SIG-M5 (cell line): ENCODE data around the gene LGALS14.
"Not testable (repeated sequence)": the region's sequence is repeated elsewhere in the genome, so short reads cannot be mapped to it uniquely, and the experiment has no call there.

Source experiments
- DNase-seq: peaks from one replicate; lab custom pipeline; 2025; lab: John Stamatoyannopoulos, UW

Gene LGALS14, protein sequence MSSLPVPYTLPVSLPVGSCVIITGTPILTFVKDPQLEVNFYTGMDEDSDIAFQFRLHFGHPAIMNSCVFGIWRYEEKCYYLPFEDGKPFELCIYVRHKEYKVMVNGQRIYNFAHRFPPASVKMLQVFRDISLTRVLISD

DNA sequence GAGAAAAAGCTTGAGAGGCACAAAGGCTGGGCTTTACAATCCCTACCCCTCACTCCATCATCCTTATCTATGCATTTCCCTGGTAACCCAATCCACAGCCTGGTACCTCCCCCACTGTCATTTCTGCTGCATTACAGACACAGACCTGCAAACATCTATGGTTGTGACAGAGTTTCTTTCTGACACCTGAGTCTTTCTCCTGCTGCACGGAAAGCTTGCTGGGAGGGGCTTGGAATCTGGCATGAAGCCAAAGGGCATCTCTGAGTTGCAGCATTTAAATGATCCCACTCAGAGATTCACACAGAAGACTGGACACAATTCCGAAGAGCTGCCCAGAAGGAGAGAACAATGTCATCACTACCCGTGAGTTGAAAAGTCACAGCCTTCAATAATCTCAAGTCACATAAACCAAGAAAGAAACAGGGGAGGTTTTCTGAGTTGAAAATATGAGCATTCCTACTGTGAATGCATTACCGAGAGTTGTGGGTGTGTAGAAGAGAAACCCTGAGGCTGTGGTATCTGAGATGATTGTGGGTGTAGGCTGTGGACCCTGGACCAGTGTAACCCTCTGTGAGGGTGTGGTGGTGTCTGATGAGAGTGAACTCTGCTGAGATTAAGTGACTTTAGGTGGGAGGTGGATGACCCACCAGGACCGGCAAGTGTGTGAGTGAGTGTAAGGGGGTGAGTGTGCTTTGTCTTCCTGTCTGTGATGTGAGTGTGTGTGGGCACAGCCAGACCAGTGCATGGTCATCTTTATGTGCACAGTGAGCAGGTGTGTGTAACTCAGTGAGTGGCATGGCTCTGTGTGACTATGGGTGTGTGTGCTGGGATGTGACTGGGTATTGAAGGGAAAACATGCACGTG lies at the start of gene LGALS14:
LGALS14 (plus strand) TSS at position 301 of the 864 bp plus-strand sequence; CDS start at position 349, 48 bp downstream.
- DNase-seq, result no peak

- DNase-seq, result no peak
These were observed 48.7 kb upstream of the LGALS14 start, which contains the start of gene LGALS16 for GRCh38 chr19:39655613-39656012. LGALS16 (plus strand) TSS chr19:39655913; CDS start chr19:39655962, 49 bp downstream.

DNA sequence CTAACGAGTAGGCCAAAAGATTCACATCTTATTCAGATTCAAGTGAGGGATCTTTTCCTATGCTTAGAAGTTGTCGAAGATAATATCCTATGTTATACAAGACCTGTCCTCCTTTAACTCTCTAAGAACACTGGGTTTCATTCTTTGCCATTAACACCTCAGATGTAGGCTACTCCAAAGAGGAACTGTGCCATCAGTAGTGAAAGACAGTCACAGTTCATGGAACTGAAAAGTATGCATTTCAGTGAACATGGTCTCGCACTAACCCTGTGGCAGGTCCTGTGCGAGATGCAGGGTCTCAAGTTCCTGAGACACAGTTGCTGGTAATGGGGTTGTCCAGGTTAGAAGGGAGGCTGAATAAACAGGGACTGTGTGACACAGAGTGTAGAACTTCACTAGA lies 44.5 kb upstream of the LGALS14 start:
- DNase-seq, result no peak

DNA sequence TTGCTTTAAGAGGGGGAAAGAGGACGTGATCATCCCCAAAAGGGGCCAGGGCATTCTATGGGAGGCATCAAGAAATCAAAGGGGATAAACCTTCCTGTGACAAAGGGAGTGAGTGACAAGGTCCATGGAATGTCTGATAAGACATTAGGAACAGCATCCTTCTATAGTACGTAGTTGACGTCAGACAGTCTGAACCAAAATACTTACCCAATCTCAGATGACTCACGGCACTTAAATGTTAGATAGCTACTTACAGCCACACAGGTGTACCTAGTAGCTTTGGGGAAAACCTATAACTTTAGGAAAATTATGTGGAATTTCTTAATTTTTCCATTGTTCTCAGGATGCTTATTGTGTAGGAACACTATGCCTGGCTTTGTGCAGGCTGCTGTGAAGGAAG lies 43.6 kb upstream of the LGALS14 start:
- DNase-seq, result no peak

GRCh38 chr19:39661565-39661964 lies 42.7 kb upstream of the LGALS14 start:
- DNase-seq, result no peak

DNA sequence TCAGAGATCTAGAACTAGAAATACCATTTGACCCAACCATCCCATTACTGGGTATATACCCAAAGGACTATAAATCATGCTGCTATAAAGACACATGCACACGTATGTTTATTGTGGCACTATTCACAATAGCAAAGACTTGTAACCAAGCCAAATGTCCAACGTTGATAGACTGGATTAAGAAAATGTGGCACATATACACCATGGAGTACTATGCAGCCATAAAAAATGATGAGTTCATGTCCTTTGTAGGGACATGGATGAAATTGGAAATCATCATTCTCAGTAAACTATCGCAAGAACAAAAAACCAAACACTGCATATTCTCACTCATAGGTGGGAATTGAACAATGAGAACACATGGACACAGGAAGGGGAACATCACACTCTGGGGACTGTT lies 34.4 kb upstream of the LGALS14 start:
- not testable (repeated sequence) for DNase-seq

DNA sequence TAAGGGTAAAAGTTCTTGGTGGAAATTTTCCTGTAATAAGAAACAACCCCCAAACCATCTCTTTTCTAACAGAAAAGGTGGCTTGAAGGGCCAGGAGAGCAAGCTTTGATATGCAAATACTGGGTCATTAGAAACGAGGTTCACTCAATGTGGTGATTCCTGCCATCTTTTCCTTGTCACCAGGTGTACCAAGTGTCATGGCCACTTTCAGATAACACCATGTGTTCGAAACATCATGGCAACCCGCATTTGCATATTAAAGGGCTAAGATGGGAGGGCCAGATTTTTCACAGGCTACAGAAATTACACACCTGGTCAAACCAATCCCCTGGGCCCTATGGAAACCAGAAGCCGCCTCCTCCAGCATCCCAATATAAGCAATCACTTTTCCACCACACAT lies 33.3 kb upstream of the LGALS14 start:
- DNase-seq, result no peak

- DNase-seq, result no peak
These were observed 32.4 kb upstream of the LGALS14 start for GRCh38 chr19:39671739-39672363.

DNA sequence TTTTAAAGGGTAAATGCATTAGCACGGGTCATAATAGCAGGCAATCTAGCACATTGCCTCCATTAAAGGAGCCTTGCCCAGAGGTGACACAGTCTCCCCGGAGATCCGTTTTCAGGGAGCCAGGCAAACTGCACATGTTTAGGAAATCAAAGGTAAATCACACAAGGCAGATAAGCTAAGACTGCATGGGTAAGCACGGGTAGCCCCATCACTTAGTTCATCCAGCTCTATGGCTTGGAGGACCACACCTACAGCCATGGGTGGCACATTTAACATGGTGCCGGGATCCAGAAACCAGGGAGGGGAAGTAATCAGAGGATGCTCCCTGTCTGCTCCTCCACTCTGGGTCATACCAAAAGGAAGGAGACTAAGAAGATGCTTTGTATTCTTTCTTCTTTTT lies 31.8 kb upstream of the LGALS14 start:
- DNase-seq, result no peak

- not testable (repeated sequence) for DNase-seq
These were observed 30.4 kb upstream of the LGALS14 start for GRCh38 chr19:39673862-39674261.

DNA sequence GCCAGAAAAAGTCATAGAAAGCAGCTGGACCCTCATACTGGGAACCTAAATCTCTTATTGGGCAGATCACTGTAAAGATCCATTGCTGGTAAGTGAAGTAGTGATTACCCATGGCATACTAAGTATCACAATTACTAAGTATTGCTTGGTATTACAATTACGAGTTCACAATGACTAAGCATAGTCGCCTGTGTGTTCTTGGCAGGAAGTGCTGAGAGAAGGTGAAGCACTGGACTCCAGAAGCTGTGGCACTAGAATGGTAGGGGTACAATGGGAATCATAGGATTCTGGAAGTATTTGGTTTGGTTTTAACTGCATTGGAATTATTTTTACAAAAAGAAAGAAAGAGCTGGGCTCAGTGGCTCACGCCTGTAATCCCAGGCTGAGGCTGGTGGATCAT lies 28.3 kb upstream of the LGALS14 start:
- no peak for DNase-seq

DNA sequence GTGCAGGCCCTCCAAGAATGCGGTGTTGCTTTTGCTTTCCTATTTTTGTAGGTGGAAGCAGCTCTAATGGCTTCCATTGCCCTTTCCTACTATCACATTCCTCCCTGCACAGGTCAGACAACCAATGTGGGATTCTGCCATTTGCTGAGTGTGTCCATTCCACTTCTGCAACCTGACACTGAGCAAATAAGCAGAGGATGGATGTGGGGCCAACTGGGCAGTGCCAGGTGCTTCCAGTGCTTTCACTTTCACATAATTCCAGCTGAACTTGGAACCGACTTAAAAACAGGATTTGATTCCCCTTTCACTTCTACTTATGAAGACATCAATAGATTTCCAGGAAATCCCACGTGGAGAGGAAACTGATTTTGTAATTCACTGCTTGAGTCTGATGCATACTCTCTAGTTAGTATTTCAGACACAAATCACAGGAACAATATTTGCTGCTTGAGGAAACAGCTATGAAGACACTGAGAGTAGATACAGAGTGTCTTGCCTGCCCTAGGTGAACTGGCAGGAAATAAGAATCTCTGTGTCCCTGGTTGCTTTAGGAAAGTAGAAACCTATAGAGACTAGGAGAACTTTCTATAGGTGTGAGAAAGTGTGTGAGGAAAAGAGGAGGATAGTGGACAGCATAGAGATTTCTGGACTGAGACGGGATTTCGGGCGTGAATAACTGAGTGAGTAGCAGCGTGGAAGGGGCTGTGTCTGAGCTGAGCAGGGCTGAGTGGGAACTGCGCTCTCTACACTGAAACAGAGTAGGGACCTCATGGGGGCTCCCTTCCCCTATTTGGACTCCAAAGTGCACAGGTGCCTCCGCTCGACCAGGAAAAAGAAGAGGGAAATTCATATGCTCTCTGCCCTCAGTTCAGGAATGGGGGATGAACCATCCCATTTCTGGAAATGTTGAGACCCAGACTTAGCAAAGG lies 26.1 kb upstream of the LGALS14 start:
- no peak for DNase-seq

- DNase-seq, result no peak
These were observed 25.1 kb upstream of the LGALS14 start for GRCh38 chr19:39679056-39679790.

DNA sequence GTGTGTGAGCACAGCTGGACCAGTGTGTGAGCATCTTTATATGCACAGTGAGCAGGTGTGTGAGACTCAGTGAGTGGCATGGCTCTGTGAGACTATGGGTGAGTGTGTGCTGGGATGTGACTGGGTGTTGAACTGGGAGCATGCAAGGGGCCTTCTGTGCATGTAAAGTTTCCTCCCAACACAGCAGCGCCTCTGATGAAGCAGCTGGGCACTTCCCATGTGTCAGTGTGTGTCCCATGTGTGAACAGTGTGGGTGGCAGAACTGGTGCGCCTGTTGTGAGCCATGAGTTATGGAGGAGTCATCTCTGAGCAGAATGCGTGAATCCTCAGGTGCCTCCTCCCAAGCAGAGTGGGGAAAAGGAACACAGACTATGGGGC lies 24.5 kb upstream of the LGALS14 start:
- DNase-seq, result no peak

GRCh38 chr19:39680593-39680992 lies 23.7 kb upstream of the LGALS14 start:
- DNase-seq, result no peak

DNA sequence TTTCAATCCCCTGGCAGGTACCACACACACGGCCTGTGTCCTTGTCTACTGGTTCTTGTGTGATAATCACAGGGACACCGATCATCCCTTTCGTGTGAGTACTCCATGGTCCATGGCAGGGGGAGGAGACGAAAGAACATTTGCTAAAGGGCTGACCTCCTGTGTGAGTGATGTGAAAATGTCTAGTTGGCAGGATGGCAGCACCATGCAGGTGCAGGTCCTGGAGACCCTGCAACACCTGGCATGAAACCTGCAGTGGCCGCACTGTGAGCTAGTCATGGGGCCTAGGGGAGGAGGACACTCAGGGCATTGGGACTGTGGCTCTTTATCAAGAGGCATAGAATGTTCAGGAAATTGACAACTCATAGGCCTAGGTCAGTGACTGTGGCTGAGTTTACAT lies 22.9 kb upstream of the LGALS14 start:
- no peak for DNase-seq

GRCh38 chr19:39684267-39684666 lies 20.0 kb upstream of the LGALS14 start:
- DNase-seq, result no peak

GRCh38 chr19:39686739-39687138 lies 17.5 kb upstream of the LGALS14 start:
- no peak for DNase-seq

- DNase-seq, result not testable (repeated sequence)
These were observed 15.6 kb upstream of the LGALS14 start for GRCh38 chr19:39688637-39689036.

- DNase-seq, result no peak
These were observed 12.1 kb upstream of the LGALS14 start for GRCh38 chr19:39692166-39692565.

DNA sequence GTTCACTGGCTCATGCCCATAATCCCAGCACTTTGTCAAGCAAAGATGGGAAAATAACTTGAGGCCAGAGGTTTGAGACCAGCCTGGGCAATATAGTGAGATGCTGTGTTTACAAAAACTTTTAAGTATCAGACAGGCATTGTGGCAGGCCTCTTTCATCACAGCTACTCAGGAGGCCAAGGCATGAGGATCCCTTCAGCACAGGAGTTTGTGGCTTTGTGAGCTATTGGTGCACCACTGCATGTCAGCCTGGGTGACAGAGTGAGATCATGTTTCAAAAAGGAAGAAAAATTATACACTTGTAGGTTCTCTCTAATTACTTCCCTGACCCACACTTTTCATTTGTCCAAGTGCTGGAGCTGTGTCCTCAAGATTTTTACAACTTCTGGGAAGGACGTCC lies 11.5 kb upstream of the LGALS14 start:
- DNase-seq, result no peak
